Lower leg skin (tissue), 3 donors: ENCODE measurements around the gene ITGB8.

Experiments used
- CTCF ChIP-seq, 3 donors: fragments of 450-650 bp; IDR thresholded peaks; one replicate each; pipeline ENCODE4 v1.5.1; 2016; ENCODE audit warnings: antibody characterized with exemption in 3 of 3, mild to moderate bottlenecking in 3 of 3, moderate library complexity in 2 of 3
- POLR2A ChIP-seq, 2 donors: fragments of 450-650 bp; IDR thresholded peaks; one replicate each; pipeline ENCODE4 v1.6.1; 2016 to 2017; ENCODE audit warnings: antibody characterized with exemption in 2 of 2, mild to moderate bottlenecking in 1 of 2, moderate library complexity in 1 of 2

GRCh38 chr7:20316706-20317105, 14.0 kb upstream of the ITGB8 start:
- TF ChIP-seq POLR2A (IDR thresholded peaks at IDR 0.05) = no peak
- TF ChIP-seq CTCF (IDR thresholded peaks at IDR 0.05) = no peak
